ENCODE results near the gene SH3PXD2B.

SH3PXD2B gene

GRCh38 chr5:172466062-172466461, 11.7 kb upstream of the SH3PXD2B start:
- no peak overlapping the region for H3K4me3 ChIP-seq (ENCODE audit: low read depth, low read length)
- TF ChIP-seq, protein P1, sequence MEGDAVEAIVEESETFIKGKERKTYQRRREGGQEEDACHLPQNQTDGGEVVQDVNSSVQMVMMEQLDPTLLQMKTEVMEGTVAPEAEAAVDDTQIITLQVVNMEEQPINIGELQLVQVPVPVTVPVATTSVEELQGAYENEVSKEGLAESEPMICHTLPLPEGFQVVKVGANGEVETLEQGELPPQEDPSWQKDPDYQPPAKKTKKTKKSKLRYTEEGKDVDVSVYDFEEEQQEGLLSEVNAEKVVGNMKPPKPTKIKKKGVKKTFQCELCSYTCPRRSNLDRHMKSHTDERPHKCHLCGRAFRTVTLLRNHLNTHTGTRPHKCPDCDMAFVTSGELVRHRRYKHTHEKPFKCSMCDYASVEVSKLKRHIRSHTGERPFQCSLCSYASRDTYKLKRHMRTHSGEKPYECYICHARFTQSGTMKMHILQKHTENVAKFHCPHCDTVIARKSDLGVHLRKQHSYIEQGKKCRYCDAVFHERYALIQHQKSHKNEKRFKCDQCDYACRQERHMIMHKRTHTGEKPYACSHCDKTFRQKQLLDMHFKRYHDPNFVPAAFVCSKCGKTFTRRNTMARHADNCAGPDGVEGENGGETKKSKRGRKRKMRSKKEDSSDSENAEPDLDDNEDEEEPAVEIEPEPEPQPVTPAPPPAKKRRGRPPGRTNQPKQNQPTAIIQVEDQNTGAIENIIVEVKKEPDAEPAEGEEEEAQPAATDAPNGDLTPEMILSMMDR (IDR thresholded peaks at IDR 0.05; ENCODE audit: control insufficient read depth, extremely low read depth, insufficient read depth): no peak
- no peak for DNase-seq (ENCODE audit: low read depth)

DNA sequence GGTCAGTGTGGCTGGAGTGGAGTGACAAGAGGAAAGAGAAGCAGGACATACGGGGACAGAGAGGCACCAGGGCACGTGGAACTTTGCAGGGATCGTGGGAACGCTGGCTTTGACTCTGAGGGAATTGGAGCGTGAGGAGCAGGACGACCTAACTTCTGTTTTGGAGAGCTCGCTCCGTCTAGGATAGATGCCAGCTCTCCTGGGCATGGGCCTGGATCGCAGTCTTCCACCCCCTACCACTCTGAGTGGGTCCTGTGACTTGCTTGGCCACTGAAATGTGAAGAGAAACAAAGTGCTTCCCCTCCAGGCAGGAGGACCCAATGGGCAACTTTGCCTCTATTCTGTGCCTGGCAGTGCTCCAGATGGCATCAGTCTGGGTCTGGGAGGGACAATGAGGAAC, 8.7 kb upstream of the SH3PXD2B start:
- TF ChIP-seq, protein P1 (IDR thresholded peaks at IDR 0.05; ENCODE audit: control insufficient read depth, extremely low read depth, insufficient read depth): no peak
- no peak for DNase-seq (ENCODE audit: low read depth)
- no peak overlapping the region for H3K4me3 ChIP-seq (ENCODE audit: low read depth, low read length)

GRCh38 chr5:172459783-172460165, 5.4 kb upstream of the SH3PXD2B start:
- DNase-seq (ENCODE audit: low read depth): no peak
- TF ChIP-seq, protein P1 (IDR thresholded peaks at IDR 0.05; ENCODE audit: control insufficient read depth, extremely low read depth, insufficient read depth): no peak
- no peak overlapping the region for H3K4me3 ChIP-seq (ENCODE audit: low read depth, low read length)

GRCh38 chr5:172458976-172459782, 4.9 kb upstream of the SH3PXD2B start:
- TF ChIP-seq, protein P1 (IDR thresholded peaks at IDR 0.05; ENCODE audit: control insufficient read depth, extremely low read depth, insufficient read depth): no peak
- H3K4me3 ChIP-seq (ENCODE audit: low read depth, low read length): no peak overlapping the region
- no peak for DNase-seq (ENCODE audit: low read depth)

DNA sequence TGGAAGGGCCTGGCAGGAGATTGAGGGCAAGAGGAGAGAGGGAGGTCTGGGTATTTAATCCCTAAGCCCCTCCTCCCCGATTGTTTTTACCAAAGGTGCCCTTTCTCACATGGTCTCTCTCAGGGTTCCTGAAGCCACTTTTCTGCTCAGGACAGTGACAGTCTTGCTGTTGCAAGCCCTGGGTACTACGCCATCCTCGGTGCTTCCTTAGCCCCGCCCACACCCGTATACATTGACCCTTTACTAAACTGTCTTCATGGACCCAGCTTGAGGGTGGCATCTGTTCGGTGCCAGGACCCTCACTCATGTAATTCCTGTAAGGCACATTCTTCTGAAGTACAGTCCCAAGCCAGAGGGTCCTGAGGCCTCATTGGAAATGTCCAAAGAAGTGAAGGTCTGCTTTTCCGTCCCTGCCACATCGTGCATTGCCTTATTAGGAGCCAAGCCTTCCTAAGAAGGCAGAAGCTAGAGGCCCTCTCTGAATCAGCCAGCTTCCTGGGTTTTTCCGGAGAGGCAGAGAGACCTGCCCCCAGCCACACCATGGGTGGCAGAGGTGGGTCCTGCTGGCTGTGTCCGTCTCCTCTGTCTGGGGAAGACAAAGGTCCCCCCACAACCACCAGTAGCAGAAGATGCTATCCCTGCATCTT, 1.9 kb upstream of the SH3PXD2B start:
- TF ChIP-seq, protein P1 (IDR thresholded peaks at IDR 0.05; ENCODE audit: control insufficient read depth, extremely low read depth, insufficient read depth): no peak

DNA sequence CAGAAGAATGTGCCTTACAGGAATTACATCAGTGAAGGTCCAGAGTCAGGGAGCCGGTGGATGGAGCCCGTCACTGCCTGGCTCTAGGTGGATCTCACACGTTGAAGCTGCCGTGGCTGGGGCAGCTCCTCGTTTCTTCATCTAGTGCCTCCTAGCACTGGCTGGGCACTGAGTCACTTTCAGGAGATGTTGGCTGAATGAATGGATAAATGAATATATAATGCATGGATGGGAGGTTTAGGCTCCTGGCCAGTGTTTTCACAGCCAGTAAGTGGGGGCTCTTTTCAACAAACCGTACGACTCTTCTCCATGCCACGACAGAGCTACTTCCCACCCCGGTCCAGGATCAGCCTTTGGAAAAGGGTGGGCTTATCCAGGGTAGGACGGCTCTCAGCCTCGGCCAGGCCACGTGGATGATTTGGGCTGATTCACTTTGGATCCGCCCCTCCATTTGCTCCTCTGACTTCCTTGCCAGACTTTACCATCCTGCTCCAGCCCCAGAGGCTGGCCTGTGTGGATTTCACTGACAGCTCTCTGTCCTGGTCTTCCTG, 1.3 kb upstream of the SH3PXD2B start:
- no peak for DNase-seq (ENCODE audit: low read depth)
- TF ChIP-seq, protein P1 (IDR thresholded peaks at IDR 0.05; ENCODE audit: control insufficient read depth, extremely low read depth, insufficient read depth): no peak
- no peak overlapping the region for H3K4me3 ChIP-seq (ENCODE audit: low read depth, low read length)

More for the DNA sequence above, 1.9 kb upstream of the SH3PXD2B start:
- no peak for DNase-seq (ENCODE audit: low read depth)
- H3K4me3 ChIP-seq (ENCODE audit: low read depth, low read length): no peak overlapping the region
